Epithelial cell of proximal tubule (primary cell): Measurements from ENCODE around the gene SLC45A1. TPM values are rescaled to one million over a fixed set of nuclear protein-coding genes. Genes with fewer than 3 reads are reported as not detected.
A peak's percentile ranks its signal among the peaks of the same experiment; 100 is the strongest.

ENCODE experiments used
- DNase-seq: peaks from one replicate; pipeline ENCODE4 v3.0.0-alpha.2; 2011; ENCODE audit warnings: low read depth
- H3K4me3 ChIP-seq: 2 replicates; pipeline ENCODE4 v1.5.1; 2011; ENCODE audit warnings: low read depth, mild to moderate bottlenecking, low read length
- total RNA-seq: library from RNA; depleted of rRNA; stranded (reverse); fragments of >200 nt; gene quantifications from 2 replicates; pipeline ENCODE4 v1.2.3, GENCODE V29; 2015
- TF ChIP-seq, protein P1 (sequence below): conservative IDR thresholded peaks from 2 replicates; pipeline ENCODE4 v1.5.1; 2012; ENCODE audit warnings: low read depth, mild to moderate bottlenecking, low read length

The SLC45A1 gene
- total RNA-seq, 1 donor from 2014 or later = 0.63 TPM

DNA sequence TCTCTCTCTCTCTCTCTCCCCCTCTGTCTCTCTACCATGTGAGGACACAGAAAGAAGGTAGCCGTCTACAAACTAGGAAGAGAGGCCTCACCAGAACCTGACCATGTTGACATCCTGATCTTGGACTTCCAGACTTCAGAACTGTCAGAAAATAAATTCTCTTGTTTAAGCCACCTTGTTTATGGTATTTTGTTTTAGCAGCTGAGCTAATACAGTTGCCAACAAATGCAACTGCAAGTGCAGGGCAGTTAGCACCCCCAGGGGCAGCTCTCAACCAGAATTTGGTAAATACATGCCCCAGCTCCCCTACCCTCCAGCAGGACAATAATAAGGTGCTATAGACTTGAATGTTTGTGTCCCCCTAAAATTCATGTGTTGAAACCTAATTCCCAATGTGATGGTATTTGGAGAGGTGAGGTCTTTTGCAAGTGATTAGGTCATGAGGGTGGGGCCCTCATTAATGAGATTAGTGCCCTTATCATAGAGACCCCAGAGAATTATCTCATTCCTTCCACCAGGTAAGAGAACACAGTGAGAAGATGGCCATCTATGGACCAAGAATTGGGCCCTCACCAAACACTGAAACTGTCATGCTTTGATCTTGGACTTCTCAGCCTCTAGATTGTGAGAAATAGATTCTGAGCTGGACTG, 6.7 kb upstream of the SLC45A1 start:
- no peak for DNase-seq
- TF ChIP-seq, protein P1, sequence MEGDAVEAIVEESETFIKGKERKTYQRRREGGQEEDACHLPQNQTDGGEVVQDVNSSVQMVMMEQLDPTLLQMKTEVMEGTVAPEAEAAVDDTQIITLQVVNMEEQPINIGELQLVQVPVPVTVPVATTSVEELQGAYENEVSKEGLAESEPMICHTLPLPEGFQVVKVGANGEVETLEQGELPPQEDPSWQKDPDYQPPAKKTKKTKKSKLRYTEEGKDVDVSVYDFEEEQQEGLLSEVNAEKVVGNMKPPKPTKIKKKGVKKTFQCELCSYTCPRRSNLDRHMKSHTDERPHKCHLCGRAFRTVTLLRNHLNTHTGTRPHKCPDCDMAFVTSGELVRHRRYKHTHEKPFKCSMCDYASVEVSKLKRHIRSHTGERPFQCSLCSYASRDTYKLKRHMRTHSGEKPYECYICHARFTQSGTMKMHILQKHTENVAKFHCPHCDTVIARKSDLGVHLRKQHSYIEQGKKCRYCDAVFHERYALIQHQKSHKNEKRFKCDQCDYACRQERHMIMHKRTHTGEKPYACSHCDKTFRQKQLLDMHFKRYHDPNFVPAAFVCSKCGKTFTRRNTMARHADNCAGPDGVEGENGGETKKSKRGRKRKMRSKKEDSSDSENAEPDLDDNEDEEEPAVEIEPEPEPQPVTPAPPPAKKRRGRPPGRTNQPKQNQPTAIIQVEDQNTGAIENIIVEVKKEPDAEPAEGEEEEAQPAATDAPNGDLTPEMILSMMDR = no peak
- no peak overlapping the region for H3K4me3 ChIP-seq

DNA sequence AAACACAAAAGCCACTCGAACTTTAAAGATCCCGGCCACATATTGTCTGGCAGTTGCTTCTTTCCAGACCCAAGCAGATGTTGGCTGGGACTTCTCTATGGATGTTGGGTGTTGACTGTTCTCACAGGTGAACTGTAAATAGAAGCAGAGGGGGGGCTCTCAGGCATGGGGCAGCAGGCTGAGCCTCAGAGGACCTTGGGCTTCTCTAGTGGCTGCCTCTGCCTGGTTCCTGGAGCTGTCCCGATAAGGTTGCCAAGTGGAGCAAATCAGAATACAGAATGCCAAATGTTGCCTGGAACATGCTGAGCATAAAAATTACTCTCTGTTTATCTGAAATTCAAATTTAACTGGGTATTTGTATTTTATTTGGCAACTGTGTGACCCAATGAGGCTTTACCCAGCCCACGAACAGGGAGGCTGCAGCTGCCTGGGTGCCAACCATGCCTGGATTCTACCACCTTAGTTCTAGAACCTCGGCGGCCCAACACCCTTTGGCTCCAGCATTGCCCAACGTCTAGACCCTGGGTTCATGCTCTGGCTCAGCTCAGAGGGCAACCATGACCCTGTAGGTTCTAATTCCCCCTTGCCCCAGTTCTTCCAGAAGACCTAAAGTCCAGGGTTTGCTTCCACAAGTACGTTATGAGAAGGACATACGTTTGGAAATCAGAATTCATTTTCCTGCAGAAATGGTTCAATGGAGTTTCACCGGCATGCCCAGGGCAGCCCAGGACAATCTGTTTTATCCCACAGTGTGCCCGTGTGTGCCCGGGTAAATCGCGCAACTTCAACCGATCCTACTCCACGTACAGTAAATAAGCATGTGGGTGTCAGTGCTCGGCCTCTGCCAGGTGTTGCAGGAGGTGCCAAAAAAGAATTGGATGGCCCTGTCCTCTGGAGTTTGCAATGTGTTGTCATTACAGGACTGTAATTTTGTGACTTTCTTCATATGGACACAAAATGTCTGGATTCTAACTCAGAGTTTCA, 5.4 kb upstream of the SLC45A1 start:
- TF ChIP-seq, protein P1 = no peak
- H3K4me3 ChIP-seq = no peak overlapping the region
- no peak for DNase-seq

DNA sequence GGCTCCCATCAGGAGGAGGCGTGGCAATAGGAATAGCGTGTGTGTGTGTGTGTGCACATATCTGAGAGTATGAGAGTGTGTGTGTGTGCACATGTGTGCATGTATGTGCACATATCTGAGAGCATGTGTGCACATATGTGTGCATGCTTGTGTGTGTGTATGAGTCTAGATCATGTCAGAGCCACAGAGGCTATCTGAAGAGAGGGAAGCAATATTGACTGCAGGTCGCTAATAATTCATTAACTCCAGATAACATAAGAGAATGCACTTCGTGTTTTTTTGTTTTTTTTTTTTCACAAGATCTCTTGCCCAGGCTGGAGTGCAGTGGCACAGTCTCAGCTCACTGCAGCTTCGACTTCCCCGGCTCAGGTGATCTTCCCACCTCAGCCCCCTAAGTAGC, 4.7 kb upstream of the SLC45A1 start:
- TF ChIP-seq, protein P1 = no peak
- DNase-seq = no peak
- H3K4me3 ChIP-seq = no peak overlapping the region

DNA sequence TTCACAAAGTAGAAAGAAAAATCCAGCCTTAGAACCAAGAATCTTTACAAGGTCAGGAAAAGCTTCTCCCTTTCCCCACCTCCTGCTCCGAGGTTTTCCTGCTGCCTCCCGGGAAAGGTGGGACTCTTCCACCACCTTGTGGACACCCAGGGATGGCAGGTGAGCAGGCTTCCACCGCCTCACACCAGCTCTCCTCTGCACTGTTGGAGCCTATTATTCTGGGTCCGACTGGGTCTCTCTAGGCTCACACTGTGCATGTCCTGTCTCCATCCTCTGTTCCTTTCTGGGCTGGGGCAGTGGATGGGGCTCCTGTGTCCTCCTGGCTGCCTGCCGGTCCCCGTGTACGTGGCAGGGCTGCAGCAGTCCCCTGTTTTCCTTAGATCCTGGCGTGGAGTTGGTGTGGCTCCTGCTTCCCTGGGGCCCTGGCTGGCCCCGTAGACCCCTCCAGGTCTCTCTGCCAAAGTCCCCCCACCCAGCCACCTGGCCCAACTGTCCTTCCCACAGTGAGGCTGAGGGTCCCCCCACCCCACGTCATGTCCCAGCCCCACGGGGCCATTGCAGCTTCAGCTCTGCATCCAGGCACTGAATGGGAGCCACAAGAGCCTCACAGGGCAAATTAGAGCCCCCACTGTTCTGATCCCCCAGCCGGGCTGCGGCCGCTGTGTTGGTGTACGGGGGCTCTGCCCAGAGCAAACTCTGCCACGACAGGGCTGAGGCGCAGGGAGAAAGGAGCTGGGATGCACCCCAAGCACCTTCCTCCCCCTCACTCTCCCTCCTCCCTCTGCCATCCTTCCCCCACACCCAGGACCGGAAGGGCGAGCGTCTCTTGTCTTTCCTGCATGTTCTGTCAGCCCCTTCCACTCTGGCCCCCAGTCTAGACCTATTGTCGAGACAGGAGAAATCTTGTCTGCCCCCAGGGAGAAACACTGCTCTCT, 3.3 kb upstream of the SLC45A1 start:
- no peak overlapping the region for H3K4me3 ChIP-seq
- TF ChIP-seq, protein P1 = peak; percentile 97
- peak; percentile 9 for DNase-seq

DNA sequence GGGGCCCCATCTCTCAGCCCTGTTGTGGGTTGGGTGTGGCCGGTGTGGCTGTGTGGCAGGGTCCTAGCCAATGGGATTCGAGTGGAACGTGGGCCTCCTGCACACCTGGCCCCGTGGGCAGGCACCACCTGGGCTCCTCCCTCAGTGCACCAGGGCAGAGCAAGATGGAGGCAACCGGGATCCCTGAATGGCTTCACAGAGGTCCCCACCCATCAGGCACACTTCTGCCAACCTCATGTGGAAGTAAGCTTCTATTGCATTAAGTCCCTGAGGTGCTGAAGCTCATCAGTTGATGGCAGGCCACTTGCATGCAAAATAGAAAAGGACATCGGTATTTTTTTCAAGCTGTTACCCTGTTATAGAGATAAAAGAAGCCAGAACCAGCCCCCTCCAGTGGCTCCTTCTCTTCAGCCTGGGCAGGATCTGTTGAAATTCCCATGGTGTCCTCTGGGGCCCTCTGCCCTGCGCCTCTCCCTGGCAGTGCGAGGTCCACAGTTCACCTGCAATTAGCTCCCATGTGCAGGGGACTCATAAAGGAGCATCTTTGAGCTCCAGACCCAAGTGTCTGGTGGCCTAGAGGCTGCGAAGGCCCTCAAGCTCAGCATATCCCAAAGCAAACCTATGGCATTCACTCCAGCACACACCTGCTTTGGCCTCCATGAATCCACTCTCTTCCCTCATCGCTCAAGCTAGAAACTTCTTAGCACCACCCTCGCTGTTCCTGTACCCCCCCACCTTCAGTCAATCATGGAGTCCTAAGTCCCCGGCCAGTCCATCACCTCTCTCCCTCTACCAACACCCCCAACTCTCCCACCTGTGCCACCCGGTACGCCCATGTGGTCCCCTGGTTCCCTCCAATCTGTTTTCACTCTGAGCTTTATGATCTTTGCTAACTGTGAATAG, 2.1 kb upstream of the SLC45A1 start:
- TF ChIP-seq, protein P1 = peak; percentile 40
- no peak overlapping the region for H3K4me3 ChIP-seq
- no peak for DNase-seq

DNA sequence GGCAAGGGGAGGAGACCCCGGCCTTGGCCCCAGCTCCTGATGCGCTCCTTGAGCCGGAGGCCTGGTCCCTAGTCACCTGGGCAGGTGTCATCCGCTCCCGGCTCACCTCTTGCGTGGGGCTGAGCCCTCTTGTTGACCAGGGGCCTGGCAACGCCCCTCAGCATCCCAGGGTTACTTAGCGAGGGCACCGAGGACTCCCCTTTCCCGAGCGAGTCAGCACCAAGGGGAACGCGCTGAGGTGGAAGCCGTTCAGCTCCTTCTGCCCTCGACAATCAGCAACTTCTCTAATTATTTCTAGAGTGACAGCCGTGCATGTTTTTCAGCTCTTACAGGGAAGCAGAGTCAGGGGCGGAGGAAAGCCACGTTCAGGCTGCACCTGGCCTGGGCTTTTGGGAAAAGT, 522 bp downstream of the SLC45A1 start:
- DNase-seq = no peak
- TF ChIP-seq, protein P1 = no peak
- H3K4me3 ChIP-seq = peak overlapping the region; percentile 64
